Right lobe of liver (tissue), 6 donors: ENCODE measurements around the gene CEP20. TPM values are rescaled to one million over a fixed set of nuclear protein-coding genes. Genes with fewer than 3 reads are reported as not detected.

Source experiments
- ATAC-seq, 4 donors: fragments of 200-7000 bp; cut with Tn5 transposase; one replicate each; pipeline ENCODE4 v1.9.1; 2020; ENCODE audit warnings: mild to moderate bottlenecking in 4 of 4, moderate library complexity in 4 of 4
- DNase-seq, 3 donors: peaks; one replicate each; pipeline ENCODE4 v3.0.0-alpha.2; 2020
- H3K27ac ChIP-seq, 3 donors: fragments of 200-600 bp; one replicate each; pipeline ENCODE4 v1.8.0; 2022
- H3K27me3 ChIP-seq, 2 donors: fragments of 200-600 bp; one replicate each; pipeline ENCODE4 v1.8.0; 2022
- H3K36me3 ChIP-seq, 4 donors: fragments of 200-600 bp; sonication (generic) in 1 of 4; one replicate each; pipeline versions ENCODE4 v1.5.1 to v1.8.0; 2017 to 2022; ENCODE audit warnings: control low read depth in 1 of 4
- H3K4me1 ChIP-seq, 4 donors: fragments of 200-600 bp; sonication (generic) in 1 of 4; one replicate each; pipeline versions ENCODE4 v1.5.1 to v1.8.0; 2017 to 2022; ENCODE audit warnings: control low read depth in 1 of 4
- H3K4me3 ChIP-seq, 3 donors: fragments of 200-600 bp; one replicate each; pipeline ENCODE4 v1.8.0; 2022
- H3K9me3 ChIP-seq, 4 donors: fragments of 200-600 bp; sonication (generic) in 1 of 4; one replicate each; pipeline versions ENCODE4 v1.5.1 to v1.8.0; 2017 to 2022; ENCODE audit warnings: control low read depth in 1 of 4
- CTCF ChIP-seq, 4 donors: fragments of 200-600 bp in 3 of 4; fragments of 450-650 bp in 1 of 4; IDR thresholded peaks; one replicate each; pipeline versions ENCODE4 v1.5.1 to v1.8.0; 2016 to 2022; ENCODE audit warnings: antibody characterized with exemption in 4 of 4, mild to moderate bottlenecking in 2 of 4
- POLR2A ChIP-seq: fragments of 450-650 bp; IDR thresholded peaks from one replicate; pipeline ENCODE4 v1.6.1; 2017; ENCODE audit warnings: antibody characterized with exemption, mild to moderate bottlenecking
- WGBS: methylation state at CpG from one replicate; pipeline ENCODE4 v1.1.6; 2018; ENCODE audit warnings: low coverage, low lambda C conversion rate; ENCODE audit not compliant: insufficient coverage; ENCODE audit errors: missing lambda C conversion rate; 5-methylcytosine and 5-hydroxymethylcytosine counted together
- intact Hi-C, 2 donors: fragments of 100-400 bp; cut with DNase I; formaldehyde crosslinking; loops; one replicate each; pipeline versions ENCODE4 v1.11.2 to v1.14.1; 2022
- total RNA-seq, 6 experiments: library from RNA; depleted of rRNA in 2 of 6; stranded (reverse); fragments of >200 nt in 2 of 6; fragmentation: NEBNext Ultra II Directional in 3 of 6; extraction: Animal tissue kit (Norgen Biotek cat#: 25700) in 3 of 6; gene quantifications; one replicate each; pipeline versions ENCODE4 v1.1.0 to v1.2.4, GENCODE V29; 2016 to 2023
- donor health status: DM: no; HTN: yes; CAD: no.
- donor health status: DM: no; HTN: no; CAD: no.
- donor health status: DM: no; HTN: no; CAD: no.
- donor health status: DM: no; HTN: yes; CAD: no.
- donor health status: DM: no; HTN: yes; CAD: no.

The CEP20 gene
- total RNA-seq, 6 experiments from 2014 or later, result 13.3 to 28.3 (median 18.3) TPM

- H3K4me3 ChIP-seq, result no peak overlapping the region
- ATAC-seq (no peak), DNase-seq (no peak)
- TF ChIP-seq CTCF (IDR thresholded peaks at IDR 0.05) (no peak), POLR2A (no peak)
- peaks cover 0 to 16% (median 2%) of the 10 kb centered on the region in 4 donors for H3K36me3 ChIP-seq
- intact Hi-C loops, result no loop called here
- H3K27me3 ChIP-seq, result no peaks in the 10 kb centered on the region
- no peak overlapping the region for H3K27ac ChIP-seq
- 42% methylated on average over 1 of the region's 1 CpG for whole genome bisulfite sequencing
- H3K4me1 ChIP-seq, result peaks cover 0 to 13% (median 8%) of the 10 kb centered on the region in 4 donors
- H3K9me3 ChIP-seq, result no peaks in the 10 kb centered on the region
Observed at GRCh38 chr16:15886078-15886477, 2.3 kb downstream of the CEP20 start.

- no peak overlapping the region for H3K4me3 ChIP-seq
- TF ChIP-seq CTCF (IDR thresholded peaks at IDR 0.05) (no peak), POLR2A (no peak)
- H3K36me3 ChIP-seq, result peaks cover 0 to 16% (median 2%) of the 10 kb centered on the region in 4 donors
- WGBS, result 85% methylated on average over 5 of the region's 5 CpGs
- DNase-seq (no peak), ATAC-seq (no peak)
- no peaks in the 10 kb centered on the region for H3K9me3 ChIP-seq
- H3K4me1 ChIP-seq, result peaks cover 0 to 13% (median 8%) of the 10 kb centered on the region in 4 donors
- no peaks in the 10 kb centered on the region for H3K27me3 ChIP-seq
- intact Hi-C loops, result no loop called here
- no peak overlapping the region for H3K27ac ChIP-seq
Observed at GRCh38 chr16:15885560-15886001, 2.8 kb downstream of the CEP20 start.

GRCh38 chr16:15882563-15882962, 5.8 kb downstream of the CEP20 start:
- H3K4me3 ChIP-seq, result no peak overlapping the region
- intact Hi-C loops, result no loop called here
- no peak for DNase-seq
- no peak for ATAC-seq
- no peaks in the 10 kb centered on the region for H3K9me3 ChIP-seq
- peaks cover 0 to 18% (median 4%) of the 10 kb centered on the region in 4 donors for H3K4me1 ChIP-seq
- WGBS, result 90% methylated on average over 3 of the region's 3 CpGs
- H3K27me3 ChIP-seq, result no peaks in the 10 kb centered on the region
- TF ChIP-seq POLR2A (no peak), CTCF (IDR thresholded peaks at IDR 0.05) (no peak)
- peaks cover 0 to 16% (median 2%) of the 10 kb centered on the region in 4 donors for H3K36me3 ChIP-seq
- H3K27ac ChIP-seq, result no peak overlapping the region

- intact Hi-C loops, result no loop called here
- 99% methylated on average over 11 of the region's 13 CpGs for WGBS
- no peaks in the 10 kb centered on the region for H3K27me3 ChIP-seq
- no peaks in the 10 kb centered on the region for H3K9me3 ChIP-seq
- peaks cover 0 to 16% (median 2%) of the 10 kb centered on the region in 4 donors for H3K36me3 ChIP-seq
- TF ChIP-seq POLR2A, result no peak
- TF ChIP-seq CTCF (IDR thresholded peaks at IDR 0.05), result no peak
- H3K4me3 ChIP-seq, result no peak overlapping the region
- H3K4me1 ChIP-seq, result peaks cover 0 to 16% (median 0%) of the 10 kb centered on the region in 4 donors
- no peak overlapping the region for H3K27ac ChIP-seq
- ATAC-seq (no peak), DNase-seq (no peak)
Observed at GRCh38 chr16:15881794-15882379, 6.5 kb downstream of the CEP20 start.
